Measurements from ENCODE around the gene CELSR2.

The CELSR2 gene

GRCh38 chr1:109213824-109214693, 35.3 kb upstream of the CELSR2 start, which contains the start of gene SARS1:
Gene SARS1, plus strand, starts transcription at chr1:109213918. Its CDS starts 75 bp downstream, at chr1:109213993.
- TF ChIP-seq CTCF (IDR thresholded peaks at IDR 0.05; ENCODE audit: low read depth, low read length, poor library complexity, severe bottlenecking), result no peak
- TF ChIP-seq EZH2phosphoT487 (IDR thresholded peaks at IDR 0.05; ENCODE audit: borderline replicate concordance, low read length), result no peak
- peaks cover 36% of the 10 kb centered on the region for H3K36me3 ChIP-seq (ENCODE audit: control insufficient read depth, low read length)
- H4K20me1 ChIP-seq (ENCODE audit: control insufficient read depth, insufficient read depth, low read depth, low read length), result peaks cover 6% of the 10 kb centered on the region; the same call in 1 of the 2 replicates
- no peaks in the 10 kb centered on the region for H3F3A ChIP-seq (ENCODE audit: control insufficient read depth, insufficient read depth)
- peak within 1 kb of the TSS; percentile 61 for H3K27ac ChIP-seq (ENCODE audit: low read depth, low read length)
- peak within 1 kb of the TSS; percentile 82 for H3K4me2 ChIP-seq (ENCODE audit: low read length)
- peaks cover 29% of the 10 kb centered on the region for H3K4me1 ChIP-seq (ENCODE audit: control insufficient read depth, low read length)
- H3K4me3 ChIP-seq (ENCODE audit: low read length), result peak within 1 kb of the TSS; percentile 89
- no peaks in the 10 kb centered on the region for H3K9me2 ChIP-seq (replicated peaks; ENCODE audit: control insufficient read depth, low read length)
- H3K27me3 ChIP-seq (ENCODE audit: control insufficient read depth, low read length), result no peaks in the 10 kb centered on the region
- no peaks in the 10 kb centered on the region for H3K9me3 ChIP-seq (ENCODE audit: control insufficient read depth, insufficient read depth, low read length)
- H3K79me2 ChIP-seq (ENCODE audit: control insufficient read depth, low read length), result peaks cover 53% of the 10 kb centered on the region

- peaks cover 36% of the 10 kb centered on the region for H3K36me3 ChIP-seq (ENCODE audit: control insufficient read depth, low read length)
- H3K27ac ChIP-seq (ENCODE audit: low read depth, low read length), result peak overlapping the region; percentile 61
- H3K4me3 ChIP-seq (ENCODE audit: low read length), result peak overlapping the region; percentile 89
- TF ChIP-seq EZH2phosphoT487 (IDR thresholded peaks at IDR 0.05; ENCODE audit: borderline replicate concordance, low read length) (no peak), CTCF (IDR thresholded peaks at IDR 0.05; ENCODE audit: low read depth, low read length, poor library complexity, severe bottlenecking) (no peak)
- H3K9me2 ChIP-seq (replicated peaks; ENCODE audit: control insufficient read depth, low read length), result no peaks in the 10 kb centered on the region
- peaks cover 61% of the 10 kb centered on the region for H3K79me2 ChIP-seq (ENCODE audit: control insufficient read depth, low read length)
- H3K4me1 ChIP-seq (ENCODE audit: control insufficient read depth, low read length), result peaks cover 29% of the 10 kb centered on the region
- no peaks in the 10 kb centered on the region for H3K9me3 ChIP-seq (ENCODE audit: control insufficient read depth, insufficient read depth, low read length)
- H3F3A ChIP-seq (ENCODE audit: control insufficient read depth, insufficient read depth), result no peaks in the 10 kb centered on the region
- peaks cover 6% of the 10 kb centered on the region; the same call in 1 of the 2 replicates for H4K20me1 ChIP-seq (ENCODE audit: control insufficient read depth, insufficient read depth, low read depth, low read length)
- peak overlapping the region; percentile 82 for H3K4me2 ChIP-seq (ENCODE audit: low read length)
- no peaks in the 10 kb centered on the region for H3K27me3 ChIP-seq (ENCODE audit: control insufficient read depth, low read length)
These were observed 34.4 kb upstream of the CELSR2 start for GRCh38 chr1:109214695-109215623.

- no peak overlapping the region; the same call in 1 of the 2 replicates for H3K4me2 ChIP-seq (ENCODE audit: low read length)
- no peaks in the 10 kb centered on the region for H3K27me3 ChIP-seq (ENCODE audit: control insufficient read depth, low read length)
- no peaks in the 10 kb centered on the region for H3K9me3 ChIP-seq (ENCODE audit: control insufficient read depth, insufficient read depth, low read length)
- no peaks in the 10 kb centered on the region for H3F3A ChIP-seq (ENCODE audit: control insufficient read depth, insufficient read depth)
- peaks cover 46% of the 10 kb centered on the region for H3K36me3 ChIP-seq (ENCODE audit: control insufficient read depth, low read length)
- H3K79me2 ChIP-seq (ENCODE audit: control insufficient read depth, low read length), result peaks cover 78% of the 10 kb centered on the region
- no peak overlapping the region for H3K4me3 ChIP-seq (ENCODE audit: low read length)
- no peak overlapping the region for H3K27ac ChIP-seq (ENCODE audit: low read depth, low read length)
- peaks cover 23% of the 10 kb centered on the region for H3K4me1 ChIP-seq (ENCODE audit: control insufficient read depth, low read length)
- TF ChIP-seq EZH2phosphoT487 (IDR thresholded peaks at IDR 0.05; ENCODE audit: borderline replicate concordance, low read length), result no peak
- TF ChIP-seq CTCF (IDR thresholded peaks at IDR 0.05; ENCODE audit: low read depth, low read length, poor library complexity, severe bottlenecking), result no peak
- H3K9me2 ChIP-seq (replicated peaks; ENCODE audit: control insufficient read depth, low read length), result no peaks in the 10 kb centered on the region
- peaks cover 10% of the 10 kb centered on the region; the same call in 1 of the 2 replicates for H4K20me1 ChIP-seq (ENCODE audit: control insufficient read depth, insufficient read depth, low read depth, low read length)
These were observed 32.7 kb upstream of the CELSR2 start for GRCh38 chr1:109216662-109217061.
